ENCODE data around the gene APLP2.
"Not testable (repeated sequence)": the region's sequence is repeated elsewhere in the genome, so short reads cannot be mapped to it uniquely, and the experiment has no call there.

- TF ChIP-seq EZH2 (IDR thresholded peaks at IDR 0.05; ENCODE audit: low read depth); CTCF (conservative IDR thresholded peaks at IDR 0.05): not testable (repeated sequence)
Measured at GRCh38 chr11:130091169-130091568, 21.5 kb downstream of the APLP2 start.

Data from PC-9 (cell line).